K562 (cell line): ENCODE data around the gene ACOX1. TPM values are rescaled to one million over a fixed set of nuclear protein-coding genes. Genes with fewer than 3 reads are reported as not detected.

Experiments
- ATAC-seq: fragments of 200-7000 bp; cut with Tn5 transposase; 3 replicates; pipeline ENCODE4 v1.9.1; 2020; ENCODE audit warnings: moderate library complexity
- BruUV-seq: library from RNA; stranded (reverse); fragments of 400-500 nt; replicated peaks from 2 replicates; lab custom pipeline; 2021; lab: Mats Ljungman, UMichigan
- CTCF ChIA-PET: fragments of 300-600 bp; formaldehyde crosslinking; extraction: SDS; loops from one replicate; lab custom pipeline; 2021; ENCODE audit warnings: low intra/inter-chr PET ratio; lab: Yijun Ruan, JAX
- POLR2A ChIA-PET: fragments of 300-600, 350-650 bp; sonication (Branson Sonifier 250); formaldehyde crosslinking; extraction: SDS; loops from one replicate; lab custom pipeline; 2021; ENCODE audit warnings: antibody characterized with exemption, inconsistent platforms; lab: Yijun Ruan, JAX
- DNase-seq, 4 experiments: peaks; one replicate each; pipeline versions ENCODE4 v3.0.0 to v3.0.0-alpha.2; 2011 to 2018; ENCODE audit warnings: low spot score in 3 of 4, mixed read lengths in 3 of 4; ENCODE audit errors: extremely low read depth in 1 of 4
- FAIRE-seq: peaks from 2 replicates; lab custom pipeline; 2011; peaks lifted over from hg19 to GRCh38; lab: Jason Lieb, UNC
- H2AFZ ChIP-seq: 2 replicates; pipeline ENCODE4 v1.6.0; 2011; ENCODE audit warnings: low read depth, low read length, control low read depth, inconsistent platforms
- H3K27ac ChIP-seq: fragments of 200-600 bp; 3 replicates; pipeline ENCODE4 v1.8.0; 2011; ENCODE audit warnings: low read depth, mild to moderate bottlenecking, control low read depth, inconsistent platforms, low read length, moderate library complexity, mixed read lengths; ENCODE audit errors: extremely low read depth
- H3K27me3 ChIP-seq, 2 experiments: fragments of 300-600 bp in 1 of 2; 2 replicates in 1 of 2; 3 replicates in 1 of 2; pipeline versions ENCODE4 v1.6.0 to v1.8.0; 2011; ENCODE audit warnings: inconsistent platforms in 2 of 2, low read length in 2 of 2, mild to moderate bottlenecking in 1 of 2, mixed read lengths in 1 of 2, moderate library complexity in 1 of 2; ENCODE audit not compliant: control insufficient read depth in 2 of 2, insufficient read depth in 2 of 2
- H3K36me3 ChIP-seq: fragments of 300-600 bp; 3 replicates; pipeline ENCODE4 v1.8.0; 2011; ENCODE audit warnings: mild to moderate bottlenecking, low read length, inconsistent platforms; ENCODE audit not compliant: control insufficient read depth, insufficient read depth
- H3K4me1 ChIP-seq, 2 experiments: fragments of 200-600 bp in 1 of 2; replicated peaks in 1 of 2; 2 replicates in 1 of 2; 3 replicates in 1 of 2; pipeline versions ENCODE4 v1.5.1 to v1.8.0; 2011; ENCODE audit warnings: inconsistent platforms in 2 of 2, low read length in 2 of 2, mild to moderate bottlenecking in 1 of 2, mixed read lengths in 1 of 2, moderate library complexity in 1 of 2; ENCODE audit not compliant: control insufficient read depth in 2 of 2, insufficient read depth in 2 of 2
- H3K4me2 ChIP-seq: 2 replicates; pipeline ENCODE4 v1.6.1; 2011; ENCODE audit warnings: low read length, control low read depth, inconsistent platforms, mixed read lengths; ENCODE audit not compliant: insufficient read depth
- H3K4me3 ChIP-seq: fragments of 200-600 bp; sonication (generic), shearing (Covaris generic); 2 replicates; pipeline ENCODE4 v1.5.1; 2016; ENCODE audit warnings: control low read depth, inconsistent platforms
- H3K79me2 ChIP-seq: fragments of 200-600 bp; 3 replicates; pipeline ENCODE4 v1.8.0; 2011; ENCODE audit warnings: low read length, inconsistent platforms; ENCODE audit not compliant: control insufficient read depth, insufficient read depth
- H3K9ac ChIP-seq, 2 experiments: 2 replicates each; pipeline versions ENCODE4 v1.6.0 to v1.6.1; 2011; ENCODE audit warnings: low read depth in 2 of 2, low read length in 2 of 2, control low read depth in 1 of 2, inconsistent platforms in 1 of 2, mild to moderate bottlenecking in 1 of 2, mixed read lengths in 1 of 2; ENCODE audit not compliant: insufficient read depth in 1 of 2
- H3K9me1 ChIP-seq: one replicate; pipeline ENCODE4 v1.6.0; 2011; ENCODE audit warnings: inconsistent platforms, mild to moderate bottlenecking, low read length, moderate library complexity; ENCODE audit not compliant: control insufficient read depth, insufficient read depth
- H3K9me3 ChIP-seq: replicated peaks from 2 replicates; pipeline ENCODE4 v1.5.1; 2011; ENCODE audit warnings: low read depth, low read length, inconsistent platforms; ENCODE audit not compliant: control insufficient read depth, insufficient read depth
- H4K20me1 ChIP-seq: replicated peaks from 2 replicates; pipeline ENCODE4 v1.6.1; 2011; ENCODE audit warnings: low read length, inconsistent platforms, mixed read lengths; ENCODE audit not compliant: control insufficient read depth, insufficient read depth
- BHLHE40 ChIP-seq: IDR thresholded peaks from 2 replicates; pipeline ENCODE4 v1.6.1; 2011; ENCODE audit warnings: low read length, improper control_type of control experiment
- BRCA1 ChIP-seq, 2 experiments: fragments of 450-650 bp in 1 of 2; sonication (generic) in 1 of 2; formaldehyde crosslinking in 1 of 2; IDR thresholded peaks; 2 replicates each; pipeline versions ENCODE4 v1.5.0 to v1.6.1; 2017 to 2020; ENCODE audit warnings: mild to moderate bottlenecking in 1 of 2, missing genetic modification reagents in 1 of 2
- CBX2 ChIP-seq: fragments of 200-600 bp; sonication (generic); IDR thresholded peaks from one replicate; pipeline ENCODE4 v1.6.1; 2012; ENCODE audit warnings: mild to moderate bottlenecking, low read length, inconsistent platforms; ENCODE audit not compliant: insufficient read depth, poor library complexity, severe bottlenecking
- ETS2 ChIP-seq: IDR thresholded peaks from 2 replicates; pipeline ENCODE4 v1.6.1; 2016; ENCODE audit warnings: borderline replicate concordance, missing genetic modification characterization, mild to moderate bottlenecking, moderate library complexity, missing compliant biosample characterization; ENCODE audit not compliant: poor library complexity, severe bottlenecking
- FOXK2 ChIP-seq, 2 experiments: fragments of 450-650 bp; IDR thresholded peaks in 1 of 2; conservative IDR thresholded peaks in 1 of 2; 2 replicates each; pipeline ENCODE4 v1.6.1; 2016; ENCODE audit warnings: low read depth in 2 of 2, mild to moderate bottlenecking in 1 of 2
- PCBP1 ChIP-seq: fragments of 200-400 bp; formaldehyde crosslinking; IDR thresholded peaks from 2 replicates; pipeline ENCODE4 v1.6.1; 2018; ENCODE audit warnings: mild to moderate bottlenecking, low read depth, low read length; ENCODE audit not compliant: poor library complexity, severe bottlenecking
- POLR2H ChIP-seq: IDR thresholded peaks from 2 replicates; pipeline ENCODE4 v1.6.1; 2016; ENCODE audit warnings: missing genetic modification characterization, low read depth, mild to moderate bottlenecking, control low read depth, missing compliant biosample characterization, moderate library complexity
- THRAP3 ChIP-seq: fragments of 450-650 bp; IDR thresholded peaks from 2 replicates; pipeline ENCODE4 v1.6.1; 2016; ENCODE audit warnings: mild to moderate bottlenecking, inconsistent platforms, borderline replicate concordance
- TOE1 ChIP-seq, 2 experiments: fragments of 450-650 bp in 1 of 2; sonication (generic) in 1 of 2; formaldehyde crosslinking in 1 of 2; IDR thresholded peaks; 2 replicates each; pipeline versions ENCODE4 v1.7.1 to v1.8.0; 2016 to 2022; ENCODE audit warnings: borderline replicate concordance in 2 of 2, mild to moderate bottlenecking in 2 of 2, antibody characterized with exemption in 1 of 2, inconsistent platforms in 1 of 2, low read depth in 1 of 2, missing genetic modification reagents in 1 of 2, moderate library complexity in 1 of 2
- ZKSCAN1 ChIP-seq: fragments of 150-350 bp; IDR thresholded peaks from 2 replicates; pipeline ENCODE4 v1.6.1; 2016; ENCODE audit warnings: low read depth, low read length
- ZNF212 ChIP-seq: fragments of 450-650 bp; formaldehyde crosslinking; IDR thresholded peaks from 2 replicates; pipeline ENCODE4 v1.4.0; 2020; ENCODE audit warnings: mild to moderate bottlenecking
- ZNF347 ChIP-seq: fragments of 450-650 bp; formaldehyde crosslinking; IDR thresholded peaks from 2 replicates; pipeline ENCODE4 v1.4.0; 2020; ENCODE audit warnings: low read depth, mild to moderate bottlenecking, moderate library complexity
- ZNF584 ChIP-seq: fragments of 200-800 bp; sonication (Bioruptor generic); IDR thresholded peaks from 2 replicates; pipeline ENCODE4 v1.6.1; 2016; ENCODE audit warnings: low read depth, mild to moderate bottlenecking, missing genetic modification characterization, missing compliant biosample characterization
- ZSCAN29 ChIP-seq: fragments of 450-650 bp; IDR thresholded peaks from 2 replicates; pipeline ENCODE4 v1.6.1; 2017
- WGBS: fragments of 100-300 bp; shearing (Covaris generic); methylation state at CpG from one replicate; pipeline ENCODE4 v1.1.6; 2016; ENCODE audit warnings: low coverage, mixed read lengths; ENCODE audit not compliant: insufficient coverage; ENCODE audit errors: missing lambda C conversion rate; 5-methylcytosine and 5-hydroxymethylcytosine counted together
- in situ Hi-C: fragments of 300-500 bp; cut with MboI; formaldehyde crosslinking; loops from 4 replicates; pipeline ENCODE4 v1.15.0; 2018; ENCODE audit warnings: inconsistent platforms, mixed read lengths
- intact Hi-C: fragments of 100-400 bp; cut with micrococcal nuclease; formaldehyde crosslinking; loops from 2 replicates; pipeline ENCODE4 v1.14.2; 2022
- polyA plus RNA-seq, 8 experiments: library from polyadenylated mRNA; depleted of rRNA in 4 of 8; stranded (reverse) in 5 of 8; unstranded in 3 of 8; fragments of >200 nt; fragmentation: Nextera tagmentation in 2 of 8; fragmentation: Illumina TruSeq in 1 of 8; extraction: Ambion mirVana in 2 of 8; extraction: Trizol in 1 of 8; gene quantifications; 2 replicates each; pipeline versions ENCODE4 v1.2.1 to v1.2.3, GENCODE V29; 2011 to 2014; ENCODE audit warnings: inconsistent platforms in 1 of 8, missing spikeins in 1 of 8
- total RNA-seq, 7 experiments: library from RNA; depleted of rRNA in 6 of 7; stranded (reverse); fragments of >200 nt in 6 of 7; fragmentation: Illumina TruSeq in 2 of 7; extraction: Trizol in 2 of 7; gene quantifications; 2 replicates each; pipeline versions ENCODE4 v1.2.1 to v1.2.3, GENCODE V29; 2011 to 2021; ENCODE audit warnings: low replicate concordance in 1 of 7
- TF ChIP-seq, protein P1 (sequence below): fragments of 450-650 bp; formaldehyde crosslinking; IDR thresholded peaks from 2 replicates; pipeline ENCODE4 v1.4.0; 2020; ENCODE audit warnings: mild to moderate bottlenecking
- TF ChIP-seq, protein P2 (sequence below), 2 experiments: fragments of 450-650 bp in 1 of 2; sonication (generic) in 1 of 2; formaldehyde crosslinking; conservative IDR thresholded peaks; 2 replicates each; pipeline versions ENCODE4 v1.4.0 to v1.8.1; 2020 to 2022; ENCODE audit warnings: mild to moderate bottlenecking in 1 of 2, missing genetic modification reagents in 1 of 2

Gene ACOX1
- total and polyA plus RNA-seq, 9 of the 15 experiments (the other 6 are each of a cell fraction or from before 2014, with no cell fraction given), result 7.8 to 24.1 (median 14.5) TPM

DNA sequence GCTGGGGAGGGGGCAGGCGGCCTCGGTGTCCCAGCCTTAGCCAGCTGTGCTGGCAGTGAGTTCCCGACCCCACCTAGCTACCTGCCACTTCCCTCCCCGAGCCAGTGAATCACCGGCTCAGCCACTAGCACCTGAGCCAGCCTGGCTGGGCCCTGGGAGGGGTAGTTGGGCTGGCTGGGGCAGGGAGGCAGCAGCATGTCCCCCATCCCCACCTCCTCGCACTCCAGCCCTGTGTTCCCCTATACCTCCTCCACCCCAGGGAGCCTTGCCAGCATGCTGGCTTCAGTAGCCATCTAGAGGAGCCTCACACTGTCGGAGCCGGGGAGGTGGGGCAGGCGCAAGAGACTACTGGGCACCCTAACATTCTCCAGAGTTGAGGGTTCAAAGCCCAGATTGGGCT is 45.4 kb upstream of the ACOX1 start:
- POLR2A ChIA-PET, result interaction anchor here (1.1 kb wide), 1 partner anchor 10 kb away, joined by 8 read pairs; no protein-coding TSS in a partner anchor
- Histone ChIP-seq H3K27me3 (peaks cover 0 to 3% of the 10 kb centered on the region in 2 experiments; a peak in 3 of 5 replicates), H3K36me3 (no peaks in the 10 kb centered on the region), H3K9me3 (no peaks in the 10 kb centered on the region), H3K9me1 (no peaks in the 10 kb centered on the region), H3K9ac (no peak overlapping the region), H3K79me2 (no peaks in the 10 kb centered on the region), H3K4me3 (no peak overlapping the region), H2AFZ (no peak overlapping the region), H3K27ac (no peak overlapping the region), H4K20me1 (no peaks in the 10 kb centered on the region), H3K4me2 (no peak overlapping the region), H3K4me1 (peaks cover 1 to 48% of the 10 kb centered on the region in 2 experiments; a peak in 3 of 5 replicates)
- no peak for TF ChIP-seq FOXK2 (conservative IDR thresholded peaks at IDR 0.05 in 1 of 2, IDR thresholded peaks at IDR 0.05 in 1 of 2; ENCODE audit: low read depth in 2 of 2)
- TF ChIP-seq CBX2, result no peak
- TF ChIP-seq BRCA1 (IDR thresholded peaks at IDR 0.05), result no peak
- no peak for TF ChIP-seq BRCA1 (CRISPR knock-in tag; IDR thresholded peaks at IDR 0.05)
- no peak for TF ChIP-seq ZNF347 (CRISPR knock-in tag)
- no peak for TF ChIP-seq TOE1 (IDR thresholded peaks at IDR 0.05; ENCODE audit: borderline replicate concordance)
- no peak for TF ChIP-seq TOE1 (CRISPR knock-in tag; IDR thresholded peaks at IDR 0.05; ENCODE audit: borderline replicate concordance, low read depth)
- no peak for TF ChIP-seq ZSCAN29
- TF ChIP-seq, protein P1, sequence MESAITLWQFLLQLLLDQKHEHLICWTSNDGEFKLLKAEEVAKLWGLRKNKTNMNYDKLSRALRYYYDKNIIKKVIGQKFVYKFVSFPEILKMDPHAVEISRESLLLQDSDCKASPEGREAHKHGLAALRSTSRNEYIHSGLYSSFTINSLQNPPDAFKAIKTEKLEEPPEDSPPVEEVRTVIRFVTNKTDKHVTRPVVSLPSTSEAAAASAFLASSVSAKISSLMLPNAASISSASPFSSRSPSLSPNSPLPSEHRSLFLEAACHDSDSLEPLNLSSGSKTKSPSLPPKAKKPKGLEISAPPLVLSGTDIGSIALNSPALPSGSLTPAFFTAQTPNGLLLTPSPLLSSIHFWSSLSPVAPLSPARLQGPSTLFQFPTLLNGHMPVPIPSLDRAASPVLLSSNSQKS (CRISPR knock-in tag), result no peak
- no peak for TF ChIP-seq PCBP1
- TF ChIP-seq, protein P2, sequence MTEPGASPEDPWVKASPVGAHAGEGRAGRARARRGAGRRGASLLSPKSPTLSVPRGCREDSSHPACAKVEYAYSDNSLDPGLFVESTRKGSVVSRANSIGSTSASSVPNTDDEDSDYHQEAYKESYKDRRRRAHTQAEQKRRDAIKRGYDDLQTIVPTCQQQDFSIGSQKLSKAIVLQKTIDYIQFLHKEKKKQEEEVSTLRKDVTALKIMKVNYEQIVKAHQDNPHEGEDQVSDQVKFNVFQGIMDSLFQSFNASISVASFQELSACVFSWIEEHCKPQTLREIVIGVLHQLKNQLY (CRISPR knock-in tag; conservative IDR thresholded peaks at IDR 0.05), result no peak
- no peak for TF ChIP-seq POLR2H
- no peak for TF ChIP-seq BHLHE40
- TF ChIP-seq ZNF212 (CRISPR knock-in tag), result no peak
- TF ChIP-seq THRAP3, result no peak
- no peak for TF ChIP-seq ZKSCAN1
- no peak for TF ChIP-seq ETS2 (tag)
- no peak for TF ChIP-seq ZNF584 (CRISPR knock-in tag)
- intact Hi-C loops (no loop called here), in situ Hi-C loops (no loop called here)
- DNase-seq, result no peak
- WGBS, result 46% methylated on average over 8 of the region's 9 CpGs
- no peak for ATAC-seq
- no TSS peak for BruUV-seq
- FAIRE-seq, result no peak
- CTCF ChIA-PET, result no interaction called here
